IMR-90 (cell line): ENCODE data around the gene PDZD2. TPM values are rescaled to one million over a fixed set of nuclear protein-coding genes. Genes with fewer than 3 reads are reported as not detected.

ENCODE experiments used
- ATAC-seq: fragments of 200-7000 bp; cut with Tn5 transposase; 2 replicates; pipeline ENCODE4 v1.9.1; 2020; ENCODE audit warnings: low read depth, mild to moderate bottlenecking, moderate library complexity
- BruUV-seq: library from RNA; stranded (reverse); fragments of 400-500 nt; replicated peaks from 2 replicates; lab custom pipeline; 2021; lab: Mats Ljungman, UMichigan
- CTCF ChIA-PET: fragments of 300-600 bp; formaldehyde crosslinking; extraction: SDS; loops from one replicate; lab custom pipeline; 2021; ENCODE audit warnings: antibody characterized with exemption; lab: Yijun Ruan, JAX
- POLR2A ChIA-PET: fragments of 300-600 bp; sonication (Branson Sonifier 250); formaldehyde crosslinking; loops from one replicate; lab custom pipeline; 2022; ENCODE audit warnings: antibody characterized with exemption; ENCODE audit not compliant: unreplicated experiment; lab: Charles Lee
- DNase-seq: peaks from one replicate; pipeline ENCODE4 v3.0.0; 2013
- H2AFZ ChIP-seq: replicated peaks from 2 replicates; pipeline ENCODE3; 2013; ENCODE audit warnings: low read length, mild to moderate bottlenecking; ENCODE audit not compliant: poor library complexity
- H2AK5ac ChIP-seq: 2 replicates; pipeline ENCODE4 v1.6.1; 2013; ENCODE audit warnings: low read depth, low read length, inconsistent platforms
- H2AK9ac ChIP-seq: replicated peaks from 2 replicates; pipeline ENCODE3; 2013; ENCODE audit warnings: mild to moderate bottlenecking, low read depth, low read length, moderate library complexity; ENCODE audit not compliant: poor library complexity
- H2BK120ac ChIP-seq: 2 replicates; pipeline ENCODE4 v1.6.1; 2013; ENCODE audit warnings: low read depth, low read length, inconsistent platforms
- H2BK15ac ChIP-seq: 3 replicates; pipeline ENCODE4 v1.6.1; 2013; ENCODE audit warnings: low read depth, low read length, inconsistent platforms
- H2BK20ac ChIP-seq: 2 replicates; pipeline ENCODE4 v1.6.1; 2013; ENCODE audit warnings: low read depth, mild to moderate bottlenecking, inconsistent platforms, low read length, moderate library complexity
- H2BK5ac ChIP-seq: 2 replicates; pipeline ENCODE4 v1.6.1; 2013; ENCODE audit warnings: mild to moderate bottlenecking, low read depth, low read length, inconsistent platforms; ENCODE audit not compliant: poor library complexity, severe bottlenecking
- H3K14ac ChIP-seq: replicated peaks from 2 replicates; pipeline ENCODE4 v1.6.1; 2013; ENCODE audit warnings: low read depth, low read length, inconsistent platforms
- H3K18ac ChIP-seq: 2 replicates; pipeline ENCODE4 v1.6.1; 2013; ENCODE audit warnings: low read depth, low read length, control low read depth
- H3K23ac ChIP-seq: 2 replicates; pipeline ENCODE4 v1.6.1; 2013; ENCODE audit warnings: low read depth, low read length, inconsistent platforms
- H3K27ac ChIP-seq: 2 replicates; pipeline ENCODE4 v1.5.1; 2013; ENCODE audit warnings: mild to moderate bottlenecking, control low read depth, low read length; ENCODE audit not compliant: insufficient read depth
- H3K27me3 ChIP-seq: 2 replicates; pipeline ENCODE4 v1.6.1; 2013; ENCODE audit warnings: low read length; ENCODE audit not compliant: control insufficient read depth, insufficient read depth
- H3K36me3 ChIP-seq: 2 replicates; pipeline ENCODE4 v1.6.1; 2013; ENCODE audit warnings: low read length, mixed read lengths; ENCODE audit not compliant: control insufficient read depth, insufficient read depth
- H3K4ac ChIP-seq: 2 replicates; pipeline ENCODE4 v1.6.1; 2013; ENCODE audit warnings: low read depth, low read length, inconsistent platforms
- H3K4me1 ChIP-seq: 2 replicates; pipeline ENCODE4 v1.6.1; 2013; ENCODE audit warnings: low read length, mixed read lengths; ENCODE audit not compliant: control insufficient read depth, insufficient read depth
- H3K4me2 ChIP-seq: 2 replicates; pipeline ENCODE4 v1.6.1; 2013; ENCODE audit warnings: low read depth, mild to moderate bottlenecking, control low read depth, low read length, moderate library complexity
- H3K4me3 ChIP-seq: 2 replicates; pipeline ENCODE4 v1.5.1; 2013; ENCODE audit warnings: low read depth, mild to moderate bottlenecking, control low read depth, low read length, moderate library complexity; ENCODE audit not compliant: insufficient read depth
- H3K56ac ChIP-seq: 2 replicates; pipeline ENCODE4 v1.6.1; 2013; ENCODE audit warnings: low read length, inconsistent platforms; ENCODE audit not compliant: insufficient read depth; ENCODE audit errors: extremely low read depth
- H3K79me1 ChIP-seq, 2 experiments: 2 replicates each; pipeline ENCODE4 v1.6.1; 2013; ENCODE audit warnings: low read length in 2 of 2, inconsistent platforms in 1 of 2, low read depth in 1 of 2
- H3K9ac ChIP-seq: 2 replicates; pipeline ENCODE4 v1.6.1; 2013; ENCODE audit warnings: low read depth, low read length, control low read depth
- H3K9me1 ChIP-seq: 2 replicates; pipeline ENCODE4 v1.6.1; 2013; ENCODE audit warnings: low read length, inconsistent platforms; ENCODE audit not compliant: insufficient read depth
- H3K9me3 ChIP-seq: 2 replicates; pipeline ENCODE4 v1.6.1; 2013; ENCODE audit warnings: low read length; ENCODE audit not compliant: control insufficient read depth, insufficient read depth
- H4K20me1 ChIP-seq: 2 replicates; pipeline ENCODE4 v1.6.1; 2013; ENCODE audit warnings: low read length, inconsistent platforms; ENCODE audit not compliant: insufficient read depth
- H4K5ac ChIP-seq: 2 replicates; pipeline ENCODE4 v1.6.1; 2013; ENCODE audit warnings: mild to moderate bottlenecking, low read depth, low read length, control low read depth
- H4K8ac ChIP-seq, 2 experiments: 2 replicates each; pipeline ENCODE4 v1.6.1; 2013; ENCODE audit warnings: low read depth in 2 of 2, low read length in 2 of 2, control low read depth in 1 of 2, inconsistent platforms in 1 of 2
- H4K91ac ChIP-seq: 2 replicates; pipeline ENCODE4 v1.6.1; 2013; ENCODE audit warnings: low read depth, low read length, inconsistent platforms; ENCODE audit not compliant: insufficient read depth
- CEBPB ChIP-seq: IDR thresholded peaks from 2 replicates; pipeline ENCODE4 v1.6.1; 2012; ENCODE audit warnings: low read depth, low read length, improper control_type of control experiment
- CTCF ChIP-seq: conservative IDR thresholded peaks from 2 replicates; pipeline ENCODE4 v1.5.1; 2012; ENCODE audit warnings: mild to moderate bottlenecking, low read depth, low read length, improper control_type of control experiment
- FOS ChIP-seq: fragments of 150-350 bp; IDR thresholded peaks from 2 replicates; pipeline ENCODE4 v1.6.1; 2016; ENCODE audit warnings: low read depth, low read length
- MAFK ChIP-seq: IDR thresholded peaks from 2 replicates; pipeline ENCODE4 v1.6.1; 2012; ENCODE audit warnings: low read depth, low read length, improper control_type of control experiment
- MAZ ChIP-seq: IDR thresholded peaks from 2 replicates; pipeline ENCODE4 v1.6.1; 2012; ENCODE audit warnings: low read depth, mild to moderate bottlenecking, low read length, improper control_type of control experiment, moderate library complexity, borderline replicate concordance
- NFE2L2 ChIP-seq: fragments of 150-350 bp; IDR thresholded peaks from 2 replicates; pipeline ENCODE4 v1.6.1; 2016; ENCODE audit warnings: low read depth, mild to moderate bottlenecking, low read length
- RFX5 ChIP-seq: IDR thresholded peaks from 2 replicates; pipeline ENCODE4 v1.8.0; 2012; ENCODE audit warnings: low read depth, mild to moderate bottlenecking, low read length, moderate library complexity
- SMC3 ChIP-seq: fragments of 150-350 bp; IDR thresholded peaks from 2 replicates; pipeline ENCODE4 v1.6.1; 2016; ENCODE audit warnings: low read depth, mild to moderate bottlenecking, antibody characterized with exemption, low read length, moderate library complexity
- WGBS, 2 experiments: methylation state at CpG; one replicate each; pipeline versions ENCODE4 v1.1.5 to v1.1.7; 2013; ENCODE audit warnings: missing lambda C conversion rate in 2 of 2; ENCODE audit not compliant: insufficient read length in 1 of 2; ENCODE audit errors: extremely low coverage in 2 of 2; 5-methylcytosine and 5-hydroxymethylcytosine counted together
- dilution Hi-C: fragments of 300-500 bp; cut with HindIII; formaldehyde crosslinking; loops from one replicate; pipeline ENCODE4 v1.14.3; 2018; ENCODE audit warnings: low sequenced_read_pairs; ENCODE audit not compliant: unreplicated experiment
- in situ Hi-C: fragments of 300-500 bp; cut with MboI; formaldehyde crosslinking; loops from 3 replicates; pipeline ENCODE4 v1.14.3; 2019; ENCODE audit warnings: low sequenced_read_pairs, inconsistent platforms, mixed read lengths
- intact Hi-C: fragments of 100-400 bp; cut with micrococcal nuclease; formaldehyde crosslinking; loops from 2 replicates; pipeline ENCODE4 v1.10.0; 2022
- polyA plus RNA-seq, 3 experiments: library from polyadenylated mRNA; depleted of rRNA; stranded (reverse); fragments of >200 nt; gene quantifications; 2 replicates each; pipeline ENCODE4 v1.2.3, GENCODE V29; 2012; ENCODE audit warnings: low replicate concordance in 1 of 3
- total RNA-seq: library from RNA; depleted of rRNA; stranded (reverse); fragments of >200 nt; gene quantifications from 2 replicates; pipeline ENCODE4 v1.2.3, GENCODE V29; 2012
- TF ChIP-seq, protein P1 (sequence below): fragments of 150-350 bp; IDR thresholded peaks from 2 replicates; pipeline ENCODE4 v1.6.1; 2016; ENCODE audit warnings: low read depth, mild to moderate bottlenecking, low read length, moderate library complexity, borderline replicate concordance
- TF ChIP-seq, protein P2 (sequence below): fragments of 150-350 bp; IDR thresholded peaks from 2 replicates; pipeline ENCODE4 v1.6.1; 2017; ENCODE audit warnings: mild to moderate bottlenecking, antibody characterized with exemption, low read length, low read depth

The PDZD2 gene
- total and polyA plus RNA-seq, 2 of the 4 experiments (the other 2 are of a cell fraction): under 0.01 to 0.02 TPM

DNA sequence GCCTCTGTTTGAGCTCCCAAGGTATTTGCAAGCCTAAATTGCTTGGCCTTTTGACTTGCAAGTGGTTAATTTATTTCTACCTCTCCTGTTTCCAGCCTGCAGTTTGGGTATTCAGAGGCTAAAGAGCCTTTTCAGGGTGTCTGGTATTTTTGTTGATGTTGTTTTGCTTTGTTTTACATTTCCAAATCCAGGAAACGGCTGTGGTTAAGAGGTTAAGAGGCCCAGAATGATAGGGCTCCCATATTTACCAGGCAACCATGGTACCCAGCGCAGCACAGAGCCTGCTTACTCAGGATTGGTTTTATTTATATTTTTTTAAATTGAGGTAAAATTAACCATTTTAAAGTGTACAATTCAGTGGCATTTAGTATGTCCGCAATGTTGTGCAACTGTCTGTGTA, 92.1 kb downstream of the PDZD2 start:
- H3K9ac ChIP-seq: no peak overlapping the region
- BruUV-seq: no TSS peak
- H2AK5ac ChIP-seq: no peak overlapping the region
- H2BK120ac ChIP-seq: no peak overlapping the region
- DNase-seq (no peak), ATAC-seq (no peak)
- CTCF ChIA-PET: no interaction called here
- no CpG with 5 or more reads among the region's 3 CpGs for WGBS, 2 experiments
- no peak overlapping the region for H3K4me2 ChIP-seq
- H3K23ac ChIP-seq: no peak overlapping the region
- no peaks in the 10 kb centered on the region for H3K9me3 ChIP-seq
- POLR2A ChIA-PET: no interaction called here
- no peak overlapping the region for H3K27ac ChIP-seq
- no peaks in the 10 kb centered on the region for H3K36me3 ChIP-seq
- no peak overlapping the region for H2AK9ac ChIP-seq
- TF ChIP-seq MAFK: no peak
- no peak for TF ChIP-seq MAZ
- no peak for TF ChIP-seq NFE2L2
- TF ChIP-seq CEBPB: no peak
- TF ChIP-seq SMC3: no peak
- TF ChIP-seq, protein P1, sequence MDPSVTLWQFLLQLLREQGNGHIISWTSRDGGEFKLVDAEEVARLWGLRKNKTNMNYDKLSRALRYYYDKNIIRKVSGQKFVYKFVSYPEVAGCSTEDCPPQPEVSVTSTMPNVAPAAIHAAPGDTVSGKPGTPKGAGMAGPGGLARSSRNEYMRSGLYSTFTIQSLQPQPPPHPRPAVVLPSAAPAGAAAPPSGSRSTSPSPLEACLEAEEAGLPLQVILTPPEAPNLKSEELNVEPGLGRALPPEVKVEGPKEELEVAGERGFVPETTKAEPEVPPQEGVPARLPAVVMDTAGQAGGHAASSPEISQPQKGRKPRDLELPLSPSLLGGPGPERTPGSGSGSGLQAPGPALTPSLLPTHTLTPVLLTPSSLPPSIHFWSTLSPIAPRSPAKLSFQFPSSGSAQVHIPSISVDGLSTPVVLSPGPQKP: no peak
- TF ChIP-seq, protein P2, sequence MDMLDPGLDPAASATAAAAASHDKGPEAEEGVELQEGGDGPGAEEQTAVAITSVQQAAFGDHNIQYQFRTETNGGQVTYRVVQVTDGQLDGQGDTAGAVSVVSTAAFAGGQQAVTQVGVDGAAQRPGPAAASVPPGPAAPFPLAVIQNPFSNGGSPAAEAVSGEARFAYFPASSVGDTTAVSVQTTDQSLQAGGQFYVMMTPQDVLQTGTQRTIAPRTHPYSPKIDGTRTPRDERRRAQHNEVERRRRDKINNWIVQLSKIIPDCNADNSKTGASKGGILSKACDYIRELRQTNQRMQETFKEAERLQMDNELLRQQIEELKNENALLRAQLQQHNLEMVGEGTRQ: no peak
- TF ChIP-seq CTCF: no peak
- TF ChIP-seq RFX5: no peak
- TF ChIP-seq FOS: no peak
- no peak overlapping the region for H3K18ac ChIP-seq
- in situ Hi-C loops: no loop called here
- no peak overlapping the region for H4K91ac ChIP-seq
- no peak overlapping the region for H3K4ac ChIP-seq
- no peaks in the 10 kb centered on the region for H4K20me1 ChIP-seq
- H4K8ac ChIP-seq: no peak overlapping the region
- no peak overlapping the region for H2AFZ ChIP-seq
- no peak overlapping the region for H4K5ac ChIP-seq
- no peaks in the 10 kb centered on the region for H3K9me1 ChIP-seq
- no peak overlapping the region for H3K56ac ChIP-seq
- no peak overlapping the region for H3K14ac ChIP-seq
- H2BK20ac ChIP-seq: no peak overlapping the region
- H3K4me3 ChIP-seq: no peak overlapping the region
- H2BK15ac ChIP-seq: no peak overlapping the region
- no peak overlapping the region for H2BK5ac ChIP-seq
- dilution Hi-C loops: no loop called here
- no peaks in the 10 kb centered on the region for H3K79me1 ChIP-seq
- intact Hi-C loops: no loop called here
- peaks cover 6% of the 10 kb centered on the region for H3K27me3 ChIP-seq
- no peaks in the 10 kb centered on the region for H3K4me1 ChIP-seq
